Measurements from ENCODE around the gene NEUROG1.

Gene NEUROG1

GRCh38 chr5:135535820-135536801, at the start of gene NEUROG1:
TSS of gene NEUROG1 (minus strand) at chr5:135535964. CDS start at chr5:135535690, 274 bp downstream.
- DNase-seq, result peak in 1 of 2 experiments; percentile 36

- no peak for DNase-seq
Measured at GRCh38 chr5:135584918-135585317, 49.2 kb upstream of the NEUROG1 start.

- no peak for DNase-seq
Measured at GRCh38 chr5:135584276-135584675, 48.5 kb upstream of the NEUROG1 start.

GRCh38 chr5:135582099-135582781, 46.5 kb upstream of the NEUROG1 start:
- no peak for DNase-seq

GRCh38 chr5:135578685-135579341, 43.0 kb upstream of the NEUROG1 start, which contains the start of gene CXCL14:
TSS of gene CXCL14 (minus strand) at chr5:135578991. CDS start at chr5:135578778, 213 bp downstream.
- DNase-seq, result no peak

GRCh38 chr5:135578305-135578684, 42.5 kb upstream of the NEUROG1 start:
- no peak for DNase-seq

- no peak for DNase-seq
Measured at GRCh38 chr5:135577421-135577820, 41.7 kb upstream of the NEUROG1 start.

GRCh38 chr5:135576075-135576599, 40.4 kb upstream of the NEUROG1 start:
- no peak for DNase-seq

GRCh38 chr5:135574493-135574892, 38.7 kb upstream of the NEUROG1 start:
- no peak for DNase-seq

GRCh38 chr5:135571902-135572301, 36.1 kb upstream of the NEUROG1 start:
- no peak for DNase-seq

GRCh38 chr5:135571066-135571609, 35.4 kb upstream of the NEUROG1 start:
- no peak for DNase-seq

GRCh38 chr5:135570453-135570764, 34.6 kb upstream of the NEUROG1 start:
- no peak for DNase-seq

GRCh38 chr5:135569755-135570452, 34.1 kb upstream of the NEUROG1 start:
- peak in 1 of 2 experiments; percentile 45 for DNase-seq

- DNase-seq, result no peak
Measured at GRCh38 chr5:135568923-135569360, 33.2 kb upstream of the NEUROG1 start.

GRCh38 chr5:135568246-135568645, 32.5 kb upstream of the NEUROG1 start:
- DNase-seq, result no peak

- no peak for DNase-seq
Measured at GRCh38 chr5:135567661-135568060, 31.9 kb upstream of the NEUROG1 start.

GRCh38 chr5:135566422-135567400, 30.9 kb upstream of the NEUROG1 start:
- no peak for DNase-seq

- DNase-seq, result peak; percentile 23 to 34
Measured at GRCh38 chr5:135565725-135566421, 30.1 kb upstream of the NEUROG1 start.

- DNase-seq, result no peak
Measured at GRCh38 chr5:135565266-135565665, 29.5 kb upstream of the NEUROG1 start.

- DNase-seq, result no peak
Measured at GRCh38 chr5:135564331-135564730, 28.6 kb upstream of the NEUROG1 start.

Measured in NCI-H2081 (cell line).